MCF 10A (cell line): ENCODE data around the gene AIRE. TPM values are rescaled to one million over a fixed set of nuclear protein-coding genes. Genes with fewer than 3 reads are reported as not detected.

Experiments
- BruUV-seq: library from RNA; stranded (reverse); fragments of 400-500 nt; replicated peaks from 2 replicates; lab custom pipeline; 2021; lab: Mats Ljungman, UMichigan
- CTCF ChIA-PET: fragments of 300-600 bp; sonication (Branson Sonifier 250); formaldehyde crosslinking; extraction: SDS; loops from one replicate; lab custom pipeline; 2021; ENCODE audit warnings: antibody characterized with exemption, inconsistent platforms; lab: Yijun Ruan, JAX
- POLR2A ChIA-PET: fragments of 300-600, 350-650 bp; sonication (Branson Sonifier 250); formaldehyde crosslinking; extraction: SDS; loops from one replicate; lab custom pipeline; 2020; ENCODE audit warnings: antibody characterized with exemption, inconsistent platforms; lab: Yijun Ruan, JAX
- DNase-seq: peaks from one replicate; pipeline ENCODE4 v3.0.0-alpha.2; 2018; ENCODE audit not compliant: unreplicated experiment
- H3K27ac Mint-ChIP-seq: one replicate; pipeline ENCODE4 v1.8.0; 2022; ENCODE audit warnings: mild to moderate bottlenecking, low read depth, mixed read lengths; ENCODE audit not compliant: unreplicated experiment
- H3K27me3 Mint-ChIP-seq: one replicate; pipeline ENCODE4 v1.8.0; 2022; ENCODE audit warnings: mixed read lengths; ENCODE audit not compliant: insufficient read depth, unreplicated experiment
- H3K36me3 Mint-ChIP-seq: one replicate; pipeline ENCODE4 v1.8.0; 2022; ENCODE audit warnings: mild to moderate bottlenecking, moderate library complexity, mixed read lengths; ENCODE audit not compliant: insufficient read depth, unreplicated experiment
- H3K4me1 Mint-ChIP-seq: one replicate; pipeline ENCODE4 v1.8.0; 2022; ENCODE audit warnings: mixed read lengths; ENCODE audit not compliant: insufficient read depth, unreplicated experiment
- H3K4me3 Mint-ChIP-seq: one replicate; pipeline ENCODE4 v1.8.0; 2022; ENCODE audit warnings: mild to moderate bottlenecking, moderate library complexity, mixed read lengths; ENCODE audit not compliant: unreplicated experiment
- H3K9me3 Mint-ChIP-seq: one replicate; pipeline ENCODE4 v1.8.0; 2022; ENCODE audit warnings: mixed read lengths; ENCODE audit not compliant: unreplicated experiment
- CTCF ChIP-seq: fragments of 200-600 bp; IDR thresholded peaks from one replicate; pipeline ENCODE4 v1.8.0; 2022; ENCODE audit warnings: antibody characterized with exemption, mild to moderate bottlenecking; ENCODE audit not compliant: unreplicated experiment
- intact Hi-C: fragments of 100-400 bp; cut with micrococcal nuclease; formaldehyde crosslinking; loops from 2 replicates; pipeline ENCODE4 v1.14.1; 2022
- total RNA-seq: library from RNA; stranded (reverse); gene quantifications from 2 replicates; pipeline ENCODE4 v1.2.3, GENCODE V29; 2022

Gene AIRE
- total RNA-seq, 1 experiment from 2014 or later, result not detected

- POLR2A ChIA-PET, result interaction anchor here (0.6 kb wide), 1 partner anchor 15 kb away, joined by 4 read pairs; no protein-coding TSS in a partner anchor
- no peak overlapping the region for H3K27ac Mint-ChIP-seq
- H3K27me3 Mint-ChIP-seq, result peaks cover 6% of the 10 kb centered on the region
- DNase-seq, result no peak
- no peaks in the 10 kb centered on the region for H3K9me3 Mint-ChIP-seq
- H3K4me3 Mint-ChIP-seq, result no peak overlapping the region
- H3K4me1 Mint-ChIP-seq, result peaks cover 6% of the 10 kb centered on the region
- intact Hi-C loops, result no loop called here
- no peak for TF ChIP-seq CTCF
- no peaks in the 10 kb centered on the region for H3K36me3 Mint-ChIP-seq
- CTCF ChIA-PET, result no interaction called here
- no TSS peak for BruUV-seq
Measured at GRCh38 chr21:44253832-44254710, 31.6 kb upstream of the AIRE start.

GRCh38 chr21:44255511-44255981 is 30.1 kb upstream of the AIRE start:
- no peaks in the 10 kb centered on the region for H3K36me3 Mint-ChIP-seq
- POLR2A ChIA-PET, result no interaction called here
- peaks cover 10% of the 10 kb centered on the region for H3K4me1 Mint-ChIP-seq
- no peaks in the 10 kb centered on the region for H3K9me3 Mint-ChIP-seq
- intact Hi-C loops, result no loop called here
- no peak for DNase-seq
- H3K4me3 Mint-ChIP-seq, result no peak overlapping the region
- CTCF ChIA-PET, result no interaction called here
- peaks cover 20% of the 10 kb centered on the region for H3K27me3 Mint-ChIP-seq
- BruUV-seq, result no TSS peak
- no peak overlapping the region for H3K27ac Mint-ChIP-seq
- no peak for TF ChIP-seq CTCF

DNA sequence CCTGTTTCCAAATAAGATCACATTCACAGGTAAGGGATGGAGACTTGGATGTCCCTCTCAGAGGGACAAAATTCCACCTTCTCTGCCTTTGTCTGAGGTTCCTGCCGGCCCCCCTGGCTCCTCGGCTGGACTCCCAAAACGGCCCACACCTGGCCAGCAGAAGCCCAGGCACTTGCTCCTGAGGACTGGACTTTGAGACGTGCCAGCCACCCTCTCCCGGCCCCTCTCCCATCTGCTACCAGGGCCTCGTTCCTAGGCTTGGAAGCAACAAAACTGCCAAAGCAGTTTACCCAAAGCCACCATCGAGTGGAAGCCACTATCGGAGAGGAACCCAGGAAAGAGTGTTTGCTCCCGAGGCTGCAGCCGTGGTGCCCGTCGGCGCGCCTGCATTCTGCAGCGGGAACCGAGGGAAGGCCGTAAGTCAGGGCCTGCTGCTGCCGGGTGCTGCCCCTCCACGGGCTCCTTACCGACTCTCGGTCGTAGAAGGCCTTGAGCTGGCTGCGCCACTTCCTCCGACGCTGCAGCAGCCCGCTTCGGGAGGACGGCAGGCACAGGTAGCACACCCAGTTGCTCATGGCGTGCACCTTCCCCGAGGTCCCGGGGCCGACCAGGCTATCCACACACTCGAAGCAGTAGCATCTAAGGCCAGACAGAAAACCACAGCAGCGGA is 27.5 kb upstream of the AIRE start:
- Mint-ChIP-seq H3K36me3 (no peaks in the 10 kb centered on the region), H3K4me1 (peaks cover 10% of the 10 kb centered on the region), H3K4me3 (no peak overlapping the region), H3K27me3 (peaks cover 28% of the 10 kb centered on the region), H3K27ac (no peak overlapping the region), H3K9me3 (no peaks in the 10 kb centered on the region)
- intact Hi-C loops, result no loop called here
- no peak for DNase-seq
- POLR2A ChIA-PET, result no interaction called here
- BruUV-seq, result no TSS peak
- CTCF ChIA-PET, result interaction anchor here (0.6 to 1.4 kb wide), 2 partner anchors 10 to 127 kb away, joined by 3 to 6 read pairs; no protein-coding TSS in a partner anchor
- no peak for TF ChIP-seq CTCF
